Right cardiac atrium (tissue), 5 donors: ENCODE data around the gene LDHD. TPM values are rescaled to one million over a fixed set of nuclear protein-coding genes. Genes with fewer than 3 reads are reported as not detected.

Experiments
- ATAC-seq, 2 donors: fragments of 200-7000 bp; cut with Tn5 transposase; one replicate each; pipeline versions ENCODE4 v1.8.0 to v1.9.1; 2020; ENCODE audit warnings: moderate library complexity in 2 of 2, mild to moderate bottlenecking in 1 of 2
- DNase-seq, 3 donors: peaks; one replicate each; pipeline ENCODE4 v3.0.0-alpha.2; 2020
- H3K27ac ChIP-seq: one replicate; pipeline ENCODE4 v1.5.1; 2013; ENCODE audit warnings: mild to moderate bottlenecking, low read length, control low read depth, moderate library complexity
- H3K27me3 ChIP-seq: one replicate; pipeline ENCODE4 v1.6.1; 2013; ENCODE audit not compliant: control insufficient read depth, insufficient read depth
- H3K4me1 ChIP-seq: one replicate; pipeline ENCODE4 v1.6.1; 2013; ENCODE audit warnings: low read length; ENCODE audit not compliant: control insufficient read depth, insufficient read depth
- H3K4me3 ChIP-seq: one replicate; pipeline ENCODE4 v1.5.1; 2013; ENCODE audit warnings: low read length, control low read depth
- H3K9me3 ChIP-seq: one replicate; pipeline ENCODE4 v1.6.1; 2013; ENCODE audit warnings: low read length; ENCODE audit not compliant: control insufficient read depth
- WGBS: extraction: QIAGEN DNeasy Blood & Tissue Kit; methylation state at CpG from one replicate; pipeline ENCODE4 v1.1.7; 2013; 5-methylcytosine and 5-hydroxymethylcytosine counted together
- intact Hi-C, 4 donors: fragments of 100-400 bp; cut with DNase I; formaldehyde crosslinking; loops; one replicate each; pipeline versions ENCODE4 v1.11.0 to v1.14.0; 2022 to 2023
- long read RNA-seq, 4 donors: library from polyadenylated mRNA; unstranded; transcript quantifications; one replicate each; pipeline ENCODE4 v2.0.0, GENCODE V29; 2020 to 2021
- polyA plus RNA-seq: library from polyadenylated mRNA; stranded (reverse); fragments of 200-250 nt; gene quantifications from one replicate; pipeline ENCODE4 v1.2.3, GENCODE V29; 2013
- total RNA-seq, 4 donors: library from RNA; stranded (reverse); fragmentation: NEBNext Ultra II Directional; extraction: Animal tissue kit (Norgen Biotek cat#: 25700); gene quantifications; one replicate each; pipeline ENCODE4 v1.2.1, GENCODE V29; 2021
- donor health status: healthy with polysubstance abuse.
- donor health status: DM: no; HTN: yes; CAD: no.
- donor health status: DM: no; HTN: no; CAD: no.
- donor health status: DM: no; HTN: yes; CAD: no; lungs with severe emphysema.
- donor health status: DM: yes; HTN: yes; CAD: no.

Gene LDHD
- total RNA-seq (10 to 100 TPM; 28.2 to 55.9 (median 39.5) TPM), polyA plus RNA-seq (56.5 TPM)
- long read RNA-seq, donor 1, transcript LDHD-202 (11 exons, 1,966 nt): major isoform, 39 of 94 reads
- long read RNA-seq, donor 1, transcript LDHD-201 (11 exons, 2,067 nt): minor isoform, 15 of 94 reads
- long read RNA-seq, donor 1, partial matches to known transcripts: 25 of 94 reads
- long read RNA-seq, donor 1, other reads (novel, unspliced or antisense): 15 of 94 reads
- long read RNA-seq, donor 2, transcript LDHD-201 (11 exons, 2,067 nt): minor isoform, 11 of 76 reads
- long read RNA-seq, donor 2, transcript LDHD-202 (11 exons, 1,966 nt): major isoform, 36 of 76 reads
- long read RNA-seq, donor 2, partial matches to known transcripts: 16 of 76 reads
- long read RNA-seq, donor 2, other reads (novel, unspliced or antisense): 13 of 76 reads
- long read RNA-seq, donor 3, transcript LDHD-202 (11 exons, 1,966 nt): major isoform, 100 of 166 reads
- long read RNA-seq, donor 3, transcript LDHD-201 (11 exons, 2,067 nt): minor isoform, 33 of 166 reads
- long read RNA-seq, donor 3, partial matches to known transcripts: 7 of 166 reads
- long read RNA-seq, donor 3, other reads (novel, unspliced or antisense): 26 of 166 reads
- long read RNA-seq, donor 4, transcript LDHD-201 (11 exons, 2,067 nt): minor isoform, 13 of 101 reads
- long read RNA-seq, donor 4, transcript LDHD-202 (11 exons, 1,966 nt): major isoform, 54 of 101 reads
- long read RNA-seq, donor 4, partial matches to known transcripts: 17 of 101 reads
- long read RNA-seq, donor 4, other reads (novel, unspliced or antisense): 17 of 101 reads

GRCh38 chr16:75116081-75116910 lies at the start of gene LDHD:
LDHD (minus strand) TSS chr16:75116780; CDS start chr16:75116720, 60 bp downstream.
- intact Hi-C loops: no loop called here
- peak within 1 kb of the TSS; percentile 34 for H3K4me3 ChIP-seq
- peak; percentile 93 to 97 for ATAC-seq
- no peaks in the 10 kb centered on the region for H3K4me1 ChIP-seq
- no peaks in the 10 kb centered on the region for H3K27me3 ChIP-seq
- H3K9me3 ChIP-seq: no peaks in the 10 kb centered on the region
- 39% methylated on average over 15 of the region's 15 CpGs for WGBS
- H3K27ac ChIP-seq: peak within 1 kb of the TSS; percentile 79
- peak; percentile 87 to 94 (median 93) for DNase-seq

- WGBS: 100% methylated on average over 1 of the region's 1 CpG
- H3K27me3 ChIP-seq: no peaks in the 10 kb centered on the region
- H3K27ac ChIP-seq: no peak overlapping the region
- H3K4me1 ChIP-seq: peaks cover 2% of the 10 kb centered on the region
- intact Hi-C loops: no loop called here
- ATAC-seq: no peak
- no peak overlapping the region for H3K4me3 ChIP-seq
- H3K9me3 ChIP-seq: no peaks in the 10 kb centered on the region
- DNase-seq: no peak
These were observed 43.8 kb upstream of the LDHD start for GRCh38 chr16:75160386-75160785.

GRCh38 chr16:75152635-75153034 lies 36.1 kb upstream of the LDHD start:
- ATAC-seq (no peak), DNase-seq (no peak)
- no peaks in the 10 kb centered on the region for H3K9me3 ChIP-seq
- H3K4me1 ChIP-seq: peaks cover 2% of the 10 kb centered on the region
- H3K27ac ChIP-seq: no peak overlapping the region
- intact Hi-C loops: no loop called here
- no peak overlapping the region for H3K4me3 ChIP-seq
- H3K27me3 ChIP-seq: no peaks in the 10 kb centered on the region

GRCh38 chr16:75151798-75152197 lies 35.2 kb upstream of the LDHD start:
- ATAC-seq: no peak
- intact Hi-C loops: no loop called here
- WGBS: 78% methylated on average over 2 of the region's 2 CpGs

GRCh38 chr16:75148311-75149195 lies 32.0 kb upstream of the LDHD start, which contains the start of gene ZFP1:
ZFP1 (plus strand) TSS chr16:75148524; CDS start chr16:75152952, 4,428 bp downstream.
- Histone ChIP-seq H3K27me3 (no peaks in the 10 kb centered on the region), H3K9me3 (no peaks in the 10 kb centered on the region), H3K27ac (peak within 1 kb of the TSS; percentile 97), H3K4me3 (peak within 1 kb of the TSS; percentile 89), H3K4me1 (no peaks in the 10 kb centered on the region)
- intact Hi-C loops: no loop called here
- under 1% methylated on average over 93 of the region's 93 CpGs for WGBS
- ATAC-seq (peak; percentile 99), DNase-seq (peak; percentile 96 to 99 (median 98))

More at GRCh38 chr16:75151798-75152197, 35.2 kb upstream of the LDHD start:
- H3K27me3 ChIP-seq: no peaks in the 10 kb centered on the region
- no peak for DNase-seq
- no peak overlapping the region for H3K27ac ChIP-seq
- H3K4me1 ChIP-seq: peaks cover 2% of the 10 kb centered on the region
- no peak overlapping the region for H3K4me3 ChIP-seq
- H3K9me3 ChIP-seq: no peaks in the 10 kb centered on the region

- intact Hi-C loops: no loop called here
- 56% methylated on average over 3 of the region's 3 CpGs for WGBS
- no peaks in the 10 kb centered on the region for H3K4me1 ChIP-seq
- DNase-seq (no peak), ATAC-seq (no peak)
- no peaks in the 10 kb centered on the region for H3K9me3 ChIP-seq
- no peak overlapping the region for H3K4me3 ChIP-seq
- H3K27me3 ChIP-seq: no peaks in the 10 kb centered on the region
- no peak overlapping the region for H3K27ac ChIP-seq
These were observed 31.4 kb upstream of the LDHD start for GRCh38 chr16:75147968-75148310.

GRCh38 chr16:75143941-75144340 lies 27.4 kb upstream of the LDHD start:
- H3K27me3 ChIP-seq: no peaks in the 10 kb centered on the region
- DNase-seq (no peak), ATAC-seq (no peak)
- H3K27ac ChIP-seq: no peak overlapping the region
- WGBS: 84% methylated on average over 6 of the region's 6 CpGs
- intact Hi-C loops: no loop called here
- no peaks in the 10 kb centered on the region for H3K4me1 ChIP-seq
- H3K4me3 ChIP-seq: no peak overlapping the region
- H3K9me3 ChIP-seq: no peaks in the 10 kb centered on the region

- intact Hi-C loops: no loop called here
- Histone ChIP-seq H3K4me1 (no peaks in the 10 kb centered on the region), H3K27me3 (no peaks in the 10 kb centered on the region), H3K9me3 (no peaks in the 10 kb centered on the region), H3K4me3 (no peak overlapping the region), H3K27ac (no peak overlapping the region)
- 98% methylated on average over 5 of the region's 5 CpGs for WGBS
- ATAC-seq (no peak), DNase-seq (no peak)
These were observed 22.9 kb upstream of the LDHD start for GRCh38 chr16:75139498-75139897.

- DNase-seq (no peak), ATAC-seq (no peak)
- no peaks in the 10 kb centered on the region for H3K9me3 ChIP-seq
- 45% methylated on average over 9 of the region's 9 CpGs for WGBS
- H3K27ac ChIP-seq: no peak overlapping the region
- no peaks in the 10 kb centered on the region for H3K27me3 ChIP-seq
- intact Hi-C loops: no loop called here
- no peak overlapping the region for H3K4me3 ChIP-seq
- no peaks in the 10 kb centered on the region for H3K4me1 ChIP-seq
These were observed 22.1 kb upstream of the LDHD start for GRCh38 chr16:75138636-75139035.

- Histone ChIP-seq H3K27ac (no peak overlapping the region), H3K4me3 (no peak overlapping the region), H3K4me1 (no peaks in the 10 kb centered on the region), H3K27me3 (no peaks in the 10 kb centered on the region), H3K9me3 (no peaks in the 10 kb centered on the region)
- intact Hi-C loops: no loop called here
- no peak for DNase-seq
- 63% methylated on average over 8 of the region's 8 CpGs for WGBS
- no peak for ATAC-seq
These were observed 21.7 kb upstream of the LDHD start for GRCh38 chr16:75138233-75138632.
